Ovary (tissue), 3 donors: Measurements from ENCODE around the gene ATRN.

Source experiments
- CTCF ChIP-seq, 3 donors: fragments of 450-650 bp in 2 of 3; fragments of 200-600 bp in 1 of 3; IDR thresholded peaks; one replicate each; pipeline versions ENCODE4 v1.5.1 to v1.8.0; 2016 to 2022; ENCODE audit warnings: antibody characterized with exemption in 3 of 3, mild to moderate bottlenecking in 1 of 3
- POLR2A ChIP-seq: fragments of 450-650 bp; IDR thresholded peaks from one replicate; pipeline ENCODE4 v1.6.1; 2017; ENCODE audit warnings: antibody characterized with exemption, mild to moderate bottlenecking, moderate library complexity
- donor health status: DM: no; HTN: no; CAD: no.

- TF ChIP-seq CTCF (IDR thresholded peaks at IDR 0.05) (no peak), POLR2A (no peak)
Measured at GRCh38 chr20:3447321-3447720, 23.5 kb upstream of the ATRN start.
